ENCODE measurements around the gene ERBB4.

ERBB4 gene

DNA sequence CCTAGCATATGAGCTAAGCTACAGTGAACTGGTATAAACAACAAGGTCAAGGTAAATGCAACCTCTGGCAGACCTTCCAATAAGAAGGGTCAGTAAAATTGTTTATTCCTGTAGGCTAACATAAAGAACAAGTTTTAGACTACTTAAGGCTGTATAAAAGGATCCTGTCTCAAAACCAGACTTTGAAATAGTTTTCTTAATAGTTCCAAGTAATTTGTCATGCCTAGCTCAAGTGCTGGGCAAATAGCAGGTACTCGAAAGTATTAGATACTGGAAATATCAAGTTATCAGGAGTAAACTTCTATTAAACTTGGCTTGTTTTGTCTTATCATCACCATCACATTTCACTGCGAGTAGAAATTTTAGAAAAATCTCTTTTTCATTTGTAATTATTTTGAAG is 1087.0 kb downstream of the ERBB4 start:
- in situ Hi-C loops (cut with MboI; ENCODE audit: low sequenced_read_pairs), result no loop called here

DNA sequence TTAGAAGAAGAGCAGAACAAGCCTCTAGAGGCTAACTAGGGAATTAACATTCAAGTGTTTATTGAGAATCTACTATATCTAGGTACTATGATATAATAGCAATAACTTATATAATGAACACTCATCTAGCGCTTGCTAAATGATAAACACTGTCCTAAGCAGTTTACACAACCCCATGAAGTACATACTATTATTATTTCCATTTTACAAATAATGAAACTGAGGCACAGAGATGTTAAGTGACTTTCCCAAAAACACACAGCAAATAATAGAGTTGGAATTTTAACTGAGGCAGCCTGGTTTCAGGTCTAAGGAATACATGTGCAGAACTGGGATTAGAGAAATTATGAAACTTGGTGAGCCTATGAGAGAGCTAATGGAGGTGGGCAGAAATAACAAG is 1088.8 kb downstream of the ERBB4 start:
- in situ Hi-C loops (cut with MboI; ENCODE audit: low sequenced_read_pairs), result no loop called here

DNA sequence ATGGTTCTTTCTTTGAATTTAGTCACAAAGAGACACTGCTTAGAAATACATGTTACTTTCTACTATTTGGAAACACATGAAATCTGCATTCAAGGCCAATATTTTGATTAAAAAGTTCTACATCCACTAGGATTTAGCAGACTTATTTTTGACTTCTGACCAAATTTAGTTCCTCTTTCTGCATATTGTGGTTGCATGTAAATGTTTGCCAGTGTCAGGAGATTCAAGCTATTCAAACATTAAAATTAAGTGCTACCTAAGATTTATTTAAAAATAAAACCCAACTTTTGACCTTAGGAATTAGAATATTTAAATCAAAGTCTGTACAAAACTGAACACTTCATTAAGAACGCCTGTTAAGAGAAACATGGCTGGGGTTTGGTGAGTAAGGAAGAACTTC is 1091.1 kb downstream of the ERBB4 start:
- in situ Hi-C loops (cut with MboI; ENCODE audit: low sequenced_read_pairs), result no loop called here

DNA sequence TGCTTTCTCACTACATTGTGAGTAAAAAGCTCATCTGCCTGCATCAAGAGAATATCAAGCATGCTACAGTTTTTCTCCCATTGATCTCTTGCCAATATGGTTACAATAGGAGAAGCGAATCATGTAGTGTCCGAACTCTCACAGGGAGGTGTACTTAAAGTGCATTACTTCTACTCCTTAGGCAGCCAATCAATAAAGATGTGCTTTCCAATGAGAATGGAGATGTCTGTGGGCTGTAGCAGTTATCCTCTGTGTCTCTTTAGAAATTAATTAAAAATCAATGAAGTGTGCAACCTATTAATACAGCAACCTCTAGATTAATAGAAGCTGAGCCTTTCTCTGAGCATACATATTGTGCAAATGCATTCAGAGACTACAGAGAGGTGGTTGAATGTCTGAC is 1098.5 kb downstream of the ERBB4 start:
- in situ Hi-C loops (cut with MboI; ENCODE audit: low sequenced_read_pairs), result no loop called here

DNA sequence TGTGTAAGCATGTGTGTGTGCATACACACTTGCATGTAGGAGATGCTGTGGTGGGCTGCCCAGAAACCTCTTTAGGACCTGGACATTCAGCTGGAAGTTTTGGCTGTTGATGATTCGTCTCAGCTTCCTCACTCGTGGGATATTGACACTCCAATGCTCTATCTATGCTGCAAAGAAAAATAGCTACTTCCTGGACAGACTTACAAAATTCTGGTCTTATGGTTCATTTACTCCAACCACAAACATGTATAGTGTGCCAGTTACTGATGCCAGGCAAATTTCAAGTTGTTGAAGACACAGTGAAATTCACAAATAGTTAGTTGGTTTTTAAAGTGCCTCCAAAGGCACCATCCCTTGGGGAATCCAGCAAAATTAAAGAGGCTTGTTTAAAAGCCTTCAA is 1099.6 kb downstream of the ERBB4 start:
- in situ Hi-C loops (cut with MboI; ENCODE audit: low sequenced_read_pairs), result no loop called here

DNA sequence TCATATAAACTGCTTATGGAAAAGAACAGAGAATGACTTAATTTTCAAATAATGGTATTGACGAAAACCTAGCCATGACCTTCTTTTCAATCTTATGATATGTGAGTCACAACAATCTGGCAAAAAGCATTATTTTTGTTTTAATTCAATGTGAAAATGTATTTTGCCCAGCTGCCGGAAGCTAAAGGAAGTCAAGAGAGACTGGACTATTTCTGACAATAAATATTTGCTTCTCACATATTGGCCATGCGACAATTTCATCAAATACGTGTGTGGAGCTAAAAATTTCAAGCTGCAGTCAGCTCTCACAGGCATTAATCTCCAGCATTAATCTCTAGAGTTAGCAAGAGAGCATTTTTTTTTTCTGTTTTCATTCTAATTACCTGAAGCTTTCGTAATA is 1101.2 kb downstream of the ERBB4 start:
- in situ Hi-C loops (cut with MboI; ENCODE audit: low sequenced_read_pairs), result no loop called here

DNA sequence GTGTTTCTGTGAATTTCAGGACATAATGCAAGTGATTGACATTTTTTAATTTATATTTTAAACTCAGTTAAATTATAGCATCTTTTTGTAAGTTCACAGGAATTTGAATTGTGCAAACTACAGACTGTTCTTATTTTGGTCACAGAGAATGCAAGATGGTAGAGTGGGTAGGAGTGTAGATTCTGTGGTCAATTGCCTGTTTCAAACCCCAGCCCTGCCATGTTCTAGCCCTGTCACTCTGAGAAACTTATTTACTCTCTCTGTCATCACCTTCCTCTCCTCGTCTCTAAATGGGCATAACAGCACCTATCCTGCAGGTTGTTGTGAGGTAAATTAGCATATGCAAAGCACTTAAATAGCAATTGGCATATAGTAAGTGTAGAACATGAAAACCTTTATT is 1102.4 kb downstream of the ERBB4 start:
- in situ Hi-C loops (cut with MboI; ENCODE audit: low sequenced_read_pairs), result no loop called here

DNA sequence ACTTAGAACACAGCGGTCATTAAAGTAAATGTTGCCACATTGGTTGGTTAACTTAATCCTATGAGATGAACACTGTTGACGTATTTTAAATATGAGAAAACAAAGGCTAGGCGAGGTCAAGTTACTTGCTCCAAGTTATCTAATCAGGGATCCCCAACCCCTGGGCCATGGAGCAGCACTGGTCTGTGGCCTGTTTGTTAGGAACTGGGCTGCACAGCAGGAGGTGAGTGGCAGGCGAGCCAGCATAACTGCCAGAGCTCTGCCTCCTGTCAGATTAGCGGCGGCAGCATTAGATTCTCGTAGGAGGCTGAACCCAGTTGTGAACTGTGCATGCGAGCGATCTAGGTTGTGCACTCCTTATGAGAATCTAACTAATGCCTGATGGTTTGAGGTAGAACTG is 1103.3 kb downstream of the ERBB4 start:
- in situ Hi-C loops (cut with MboI; ENCODE audit: low sequenced_read_pairs), result no loop called here

DNA sequence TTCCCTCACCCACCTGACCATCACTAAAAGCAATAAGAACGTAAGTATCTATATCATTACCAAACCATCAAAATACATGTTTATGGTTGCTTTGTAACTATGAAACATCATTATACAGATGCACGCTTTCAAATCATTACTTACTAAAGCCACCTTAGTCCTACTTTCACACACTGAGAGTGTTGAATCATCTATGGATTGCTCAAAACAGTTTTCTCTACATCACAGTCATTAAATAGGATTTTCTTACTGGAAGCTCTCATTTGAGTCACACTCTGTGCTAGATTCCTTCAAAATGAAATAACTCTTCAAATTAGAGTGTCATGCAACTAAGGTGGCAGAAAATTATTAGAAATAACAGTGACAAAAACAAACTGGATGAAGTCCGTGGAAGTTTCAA is 1103.8 kb downstream of the ERBB4 start:
- in situ Hi-C loops (cut with MboI; ENCODE audit: low sequenced_read_pairs), result no loop called here

DNA sequence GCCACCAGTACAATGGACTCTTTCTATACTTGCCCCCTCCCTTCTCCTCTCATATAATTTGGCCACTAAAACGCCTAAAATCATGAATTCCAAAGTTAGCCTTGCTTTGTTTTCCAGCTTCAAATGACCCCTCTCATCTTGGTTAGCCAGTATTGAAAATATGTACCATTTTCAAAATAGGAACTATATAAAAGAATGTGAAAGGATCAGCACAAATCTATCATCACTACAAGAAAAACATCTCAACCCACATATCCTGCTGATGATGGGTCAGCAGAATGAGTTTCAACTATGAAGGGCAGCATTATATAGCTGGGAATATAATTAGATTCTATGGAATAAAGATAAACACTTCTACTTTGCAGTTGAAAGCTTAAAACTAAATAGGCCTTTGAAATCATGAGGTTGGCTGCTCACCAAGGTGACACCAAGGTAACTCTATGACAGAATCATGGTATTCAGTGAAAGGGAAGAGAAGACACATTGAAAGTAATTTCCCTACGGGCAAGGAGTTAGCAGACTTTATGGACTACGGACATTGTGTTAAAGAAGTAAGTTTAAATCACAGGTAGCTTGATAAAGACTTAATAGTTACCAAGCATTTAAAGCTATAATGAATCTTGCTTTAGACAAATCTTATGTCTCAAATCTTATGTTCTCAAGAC is 1109.2 kb downstream of the ERBB4 start:
- in situ Hi-C loops (cut with MboI; ENCODE audit: low sequenced_read_pairs), result no loop called here

DNA sequence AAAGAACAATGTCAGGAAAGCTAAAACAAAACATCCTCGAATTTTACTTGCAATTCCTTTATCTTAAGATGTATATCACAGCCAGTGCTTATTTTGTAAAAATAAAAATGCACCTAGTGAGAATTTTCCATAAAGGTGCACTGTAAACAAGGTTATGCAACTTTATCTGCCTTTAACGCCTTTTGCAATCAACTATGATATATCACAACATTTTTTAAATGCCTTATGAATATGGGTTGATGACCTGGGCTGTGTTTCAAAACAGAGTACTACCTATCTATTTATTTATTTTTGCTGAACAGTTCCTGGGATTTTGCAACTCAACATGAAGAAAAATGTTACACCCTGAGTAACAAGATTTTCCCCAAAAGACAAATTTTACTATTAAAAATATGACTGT is 1112.4 kb downstream of the ERBB4 start:
- in situ Hi-C loops (cut with MboI; ENCODE audit: low sequenced_read_pairs), result no loop called here

DNA sequence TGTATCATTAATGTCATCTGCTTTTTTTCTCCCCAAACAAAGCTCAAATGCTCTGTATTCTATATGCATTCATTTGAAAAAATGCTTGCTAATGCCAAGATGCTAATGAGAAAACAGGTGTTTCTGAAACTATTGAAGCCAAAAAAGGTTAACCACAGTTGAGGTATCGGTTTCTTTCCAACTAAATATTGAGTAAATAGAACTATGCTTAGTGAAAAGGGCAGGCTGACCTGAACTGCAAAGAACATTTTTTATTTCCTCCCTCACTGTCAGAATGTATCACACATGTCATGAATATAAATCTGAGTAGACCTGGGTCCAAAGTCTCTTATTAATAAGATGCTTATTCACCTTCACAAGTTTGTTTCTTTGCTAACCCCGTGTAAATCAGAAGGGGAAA is 1115.6 kb downstream of the ERBB4 start:
- in situ Hi-C loops (cut with MboI; ENCODE audit: low sequenced_read_pairs), result no loop called here

DNA sequence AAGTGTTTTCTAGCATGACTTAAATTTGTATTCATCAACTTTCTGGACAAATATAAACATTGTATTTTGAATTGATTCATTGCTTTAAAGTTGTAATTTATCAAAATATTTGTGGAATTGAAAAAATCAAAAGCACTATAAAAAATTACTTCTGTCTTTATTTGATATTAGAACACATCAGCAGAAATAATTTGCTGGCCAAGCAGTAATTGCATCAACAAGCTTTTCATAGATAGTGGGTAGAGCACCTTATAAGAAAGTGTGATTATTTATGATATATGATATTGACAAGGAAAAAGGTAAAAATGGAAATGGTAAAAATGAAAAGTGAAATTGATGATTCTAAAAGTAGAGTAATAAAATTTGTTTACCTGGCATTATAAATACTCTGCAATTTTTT is 1121.1 kb downstream of the ERBB4 start:
- in situ Hi-C loops (cut with MboI; ENCODE audit: low sequenced_read_pairs), result no loop called here

DNA sequence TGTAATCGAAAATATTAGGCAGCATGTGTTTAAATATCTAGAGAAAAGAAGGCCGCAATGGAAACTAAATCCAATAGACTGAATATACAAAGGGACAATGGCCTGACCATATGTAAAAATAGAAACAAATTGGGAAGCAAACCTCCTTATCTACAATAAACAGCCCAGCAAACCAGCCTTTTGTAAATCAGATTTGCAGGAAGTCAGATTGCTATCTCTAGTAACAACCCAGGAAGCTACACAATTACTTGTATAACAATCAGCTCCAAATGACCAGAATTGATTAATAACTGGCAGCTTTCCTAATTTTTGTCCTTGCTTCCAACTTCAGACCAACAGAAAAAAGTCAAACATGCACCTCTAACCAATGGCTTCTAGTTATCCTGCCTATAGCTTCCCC is 1122.2 kb downstream of the ERBB4 start:
- in situ Hi-C loops (cut with MboI; ENCODE audit: low sequenced_read_pairs), result no loop called here

DNA sequence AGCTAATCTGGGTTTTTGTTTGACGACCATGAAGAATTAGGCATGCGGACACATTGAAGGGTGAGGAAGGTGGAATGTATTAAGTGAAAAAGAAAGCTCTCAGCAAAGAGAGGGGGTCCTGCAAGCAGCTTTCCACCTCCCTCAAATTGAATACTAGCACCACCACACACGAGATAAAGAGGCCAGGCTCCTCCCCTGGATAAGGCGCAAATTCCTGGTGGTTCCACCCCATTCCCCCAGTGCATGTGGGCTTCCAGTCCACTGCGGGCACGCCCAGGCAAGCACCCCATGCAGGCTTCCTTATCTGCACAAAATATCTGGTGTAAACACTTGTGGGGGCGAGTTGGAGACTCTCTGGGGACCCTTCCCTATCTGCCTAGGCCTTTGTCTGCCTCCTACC is 1124.9 kb downstream of the ERBB4 start:
- in situ Hi-C loops (cut with MboI; ENCODE audit: low sequenced_read_pairs), result no loop called here

DNA sequence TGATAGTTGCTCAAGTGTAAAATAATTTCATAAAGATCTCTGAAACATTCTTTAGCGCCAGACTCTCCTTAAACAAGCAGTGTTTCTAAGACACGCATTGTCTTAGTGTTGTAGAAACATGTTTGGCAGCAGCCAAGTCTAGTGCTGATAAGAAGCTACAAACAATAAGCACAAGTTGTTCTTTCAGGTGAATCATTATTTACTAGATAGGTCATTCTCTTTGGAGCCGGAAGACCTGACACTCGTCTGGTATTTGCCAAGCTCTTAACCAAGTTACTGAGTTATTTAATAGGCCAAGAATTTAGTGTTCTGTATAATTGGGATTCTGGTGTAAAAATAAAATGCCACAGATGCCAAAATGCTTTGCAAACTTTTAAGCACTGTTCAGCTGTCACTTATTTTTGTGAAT is 1130.1 kb downstream of the ERBB4 start:
- in situ Hi-C loops (cut with MboI; ENCODE audit: low sequenced_read_pairs), result no loop called here

DNA sequence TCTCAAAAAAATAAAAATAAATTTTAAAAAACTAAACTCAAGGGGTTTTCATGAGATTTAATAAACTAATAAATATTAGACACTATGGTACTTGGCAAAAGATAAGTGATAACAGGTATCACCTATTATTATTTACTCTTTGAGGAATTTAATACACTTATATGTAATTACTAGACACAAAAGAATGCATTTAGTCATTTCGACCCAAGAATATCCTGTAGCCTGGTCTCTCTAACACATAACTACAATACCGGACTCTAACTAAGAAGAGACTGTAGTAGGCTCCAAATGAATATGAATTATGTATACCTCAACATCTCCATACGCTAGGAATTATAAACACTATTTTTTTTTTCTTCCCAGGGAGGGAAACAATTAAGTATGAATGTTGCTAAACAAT is 1131.5 kb downstream of the ERBB4 start:
- in situ Hi-C loops (cut with MboI; ENCODE audit: low sequenced_read_pairs), result no loop called here

DNA sequence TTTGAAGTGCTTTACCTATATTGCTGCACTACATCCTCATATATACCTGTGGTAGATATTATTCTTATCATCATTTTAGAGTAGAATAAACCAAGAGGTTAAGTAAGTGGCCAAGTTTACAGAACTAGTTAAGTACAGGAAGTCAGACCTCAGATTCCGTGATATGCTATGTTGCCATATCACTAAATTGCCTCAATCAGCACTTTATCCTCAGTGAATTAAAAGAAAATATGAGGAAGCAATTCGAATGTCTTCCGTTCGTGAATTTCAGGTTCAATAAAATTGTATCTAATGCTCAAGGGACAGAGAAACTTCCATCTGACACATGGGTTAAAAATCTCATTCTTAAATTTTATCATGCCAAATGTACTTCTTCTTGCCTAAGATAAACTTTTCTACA is 1133.6 kb downstream of the ERBB4 start:
- in situ Hi-C loops (cut with MboI; ENCODE audit: low sequenced_read_pairs), result no loop called here

DNA sequence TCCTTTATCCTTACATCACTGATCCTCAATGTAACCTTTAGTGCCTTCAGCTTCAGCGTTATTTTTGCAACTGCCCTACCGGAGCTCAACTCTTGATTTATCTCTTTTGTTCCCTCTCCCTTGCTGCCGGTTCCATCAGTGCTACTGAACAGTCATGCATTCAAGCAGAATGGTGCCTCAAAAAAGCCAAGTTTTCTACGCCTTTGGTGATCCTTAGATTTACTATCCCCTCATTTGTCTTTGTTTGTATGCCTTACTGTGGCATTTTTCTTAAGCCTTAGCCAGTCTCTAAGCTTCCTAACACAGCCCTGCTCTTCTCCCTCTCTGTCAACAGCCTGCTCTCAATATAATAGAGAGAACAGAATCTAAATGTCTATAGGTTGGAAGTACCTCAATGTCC is 1134.5 kb downstream of the ERBB4 start:
- in situ Hi-C loops (cut with MboI; ENCODE audit: low sequenced_read_pairs), result no loop called here

DNA sequence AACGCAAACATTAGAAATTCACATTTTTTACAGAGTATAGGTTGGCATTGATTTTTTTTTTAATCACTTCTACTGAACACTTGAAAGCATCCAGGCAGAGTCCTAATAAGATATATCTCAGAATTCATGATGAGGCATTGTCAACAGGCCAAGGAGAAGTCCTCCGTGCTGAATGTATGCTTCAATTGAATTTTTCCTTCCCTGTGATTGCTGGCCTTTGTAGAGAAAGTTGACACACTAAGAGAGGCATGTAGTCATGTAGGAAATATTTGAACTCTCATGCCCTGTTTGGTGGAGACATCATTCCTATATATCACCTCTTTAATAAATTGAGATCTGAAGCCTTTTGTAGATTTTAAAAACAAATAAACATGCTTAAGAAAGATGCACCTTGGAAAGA is 1137.3 kb downstream of the ERBB4 start:
- in situ Hi-C loops (cut with MboI; ENCODE audit: low sequenced_read_pairs), result no loop called here

DNA sequence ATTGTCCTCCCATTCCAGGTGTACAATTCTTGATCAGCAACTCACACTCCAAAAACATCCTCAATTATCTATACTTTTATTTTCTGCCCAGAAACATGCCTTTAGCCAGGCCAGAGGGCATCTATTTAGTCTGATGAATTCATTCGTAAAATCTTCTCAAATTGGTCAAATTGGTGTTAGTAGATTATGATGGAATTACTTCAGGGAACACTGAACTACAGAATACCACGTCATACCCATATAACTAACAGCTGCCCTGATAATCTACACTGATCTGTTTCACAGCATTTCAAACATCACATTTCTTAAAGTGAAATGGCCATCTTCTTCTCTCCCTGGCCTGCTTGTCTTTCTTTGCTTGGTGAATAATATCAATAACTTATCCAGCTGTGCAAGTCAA is 1140.8 kb downstream of the ERBB4 start:
- in situ Hi-C loops (cut with MboI; ENCODE audit: low sequenced_read_pairs), result no loop called here

DNA sequence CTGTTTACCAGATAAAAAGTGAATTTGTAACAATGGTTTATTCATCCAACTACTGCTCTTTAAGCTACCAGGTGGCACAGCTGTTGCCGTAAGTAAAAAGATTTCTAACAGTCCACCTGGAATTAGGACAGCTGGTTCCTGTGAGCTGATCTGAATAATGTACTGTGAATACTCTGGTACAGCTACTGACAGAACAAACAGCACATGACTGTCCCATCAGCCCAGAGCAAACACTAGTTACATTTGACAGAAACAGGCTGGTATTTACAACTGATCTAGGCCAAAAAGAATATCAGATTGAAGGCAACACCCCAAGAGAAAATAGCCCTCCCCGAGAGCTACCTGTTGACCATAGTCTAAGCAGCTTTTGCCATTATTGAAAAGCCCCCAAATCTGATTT is 1141.8 kb downstream of the ERBB4 start:
- in situ Hi-C loops (cut with MboI; ENCODE audit: low sequenced_read_pairs), result no loop called here

DNA sequence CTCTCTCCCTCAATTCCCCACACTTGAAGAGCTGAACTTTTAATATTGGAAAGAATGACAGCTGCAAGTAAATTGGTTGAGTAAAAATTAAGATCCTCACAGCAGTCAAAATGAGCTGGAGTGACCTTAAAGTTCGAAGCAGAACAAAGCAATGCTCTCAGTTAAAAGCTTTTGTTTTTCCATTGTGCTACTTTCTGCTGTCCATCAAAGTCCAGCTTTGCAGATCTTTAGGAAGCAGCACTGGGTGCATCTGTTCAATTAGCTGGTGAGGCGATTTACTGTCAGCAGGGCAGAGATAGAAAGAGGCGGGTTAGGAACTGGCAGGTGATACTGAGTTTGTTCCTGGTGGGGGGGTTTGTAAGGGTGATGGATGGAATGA is 1147.4 kb downstream of the ERBB4 start:
- in situ Hi-C loops (cut with MboI; ENCODE audit: low sequenced_read_pairs), result no loop called here

Data from HL-60/S4 treated with phorbol 12-myristate 13-acetate at 8.2 ng/mL for 4 days and 3 days (cell line).